ENCODE measurements around the gene ABCA13. TPM values are rescaled to one million over a fixed set of nuclear protein-coding genes. Genes with fewer than 3 reads are reported as not detected.

Gene ABCA13
- total RNA-seq, 2 donors from 2014 or later, result 1.7 to 2.5 TPM

GRCh38 chr7:48298779-48299178 lies 127.5 kb downstream of the ABCA13 start:
- TF ChIP-seq CTCF (IDR thresholded peaks at IDR 0.05), result no peak
- no peak for DNase-seq
- H3K9me3 ChIP-seq, result no peaks in the 10 kb centered on the region
- H3K4me3 ChIP-seq, result no peak overlapping the region
- intact Hi-C loops (cut with DNase I), result no loop called here
- H3K9ac ChIP-seq (ENCODE audit: low read depth in 2 of 2, low read length in 2 of 2), result no peak overlapping the region
- H3K27ac ChIP-seq, result no peak overlapping the region
- no peaks in the 10 kb centered on the region for H3K4me1 ChIP-seq
- H3K27me3 ChIP-seq, result no peaks in the 10 kb centered on the region
- no peaks in the 10 kb centered on the region for H3K36me3 ChIP-seq

DNA sequence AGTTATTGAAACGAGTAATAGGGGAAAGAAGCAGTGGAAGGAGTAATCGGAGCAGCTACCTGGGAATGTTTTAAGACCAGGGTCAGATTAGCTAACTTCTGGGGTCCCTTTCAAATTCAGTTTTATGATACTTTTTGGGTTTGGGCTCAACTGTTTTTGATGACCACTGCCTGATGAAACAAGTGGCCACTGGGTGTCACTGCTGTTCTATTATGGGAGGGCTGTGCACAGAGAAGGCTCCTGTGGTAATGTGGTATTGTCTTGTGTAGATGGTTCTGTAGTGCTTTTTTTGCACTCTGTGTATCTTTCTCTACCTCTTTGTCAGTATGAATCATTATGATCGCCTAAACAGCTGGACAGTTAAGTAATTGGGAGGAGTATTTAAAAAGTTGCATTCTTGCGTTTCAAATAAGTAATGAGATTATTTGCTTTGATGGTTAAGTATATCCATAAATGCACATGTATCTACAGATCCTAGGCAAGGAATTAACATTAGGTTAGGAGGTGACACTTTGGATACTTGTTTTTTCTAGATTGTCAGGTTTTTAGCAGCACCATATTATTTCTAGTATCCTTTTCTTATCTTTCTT lies 128.4 kb downstream of the ABCA13 start:
- Histone ChIP-seq H3K9me3 (no peaks in the 10 kb centered on the region), H3K4me3 (no peak overlapping the region), H3K9ac (ENCODE audit: low read depth in 2 of 2, low read length in 2 of 2) (no peak overlapping the region), H3K36me3 (no peaks in the 10 kb centered on the region), H3K27ac (no peak overlapping the region), H3K4me1 (no peaks in the 10 kb centered on the region), H3K27me3 (no peaks in the 10 kb centered on the region)
- intact Hi-C loops (cut with DNase I), result loop anchor here (5.0 kb wide), 1 partner anchor 1553 kb away; no protein-coding TSS in a partner anchor
- peak; percentile 41 for DNase-seq
- peak; percentile 51 for TF ChIP-seq CTCF (IDR thresholded peaks at IDR 0.05)

- no peaks in the 10 kb centered on the region for H3K4me1 ChIP-seq
- H3K9me3 ChIP-seq, result no peaks in the 10 kb centered on the region
- intact Hi-C loops (cut with DNase I), result loop anchor here (5.0 kb wide), 1 partner anchor 1552 kb away; no protein-coding TSS in a partner anchor
- H3K9ac ChIP-seq (ENCODE audit: low read depth in 2 of 2, low read length in 2 of 2), result no peak overlapping the region
- H3K27me3 ChIP-seq, result no peaks in the 10 kb centered on the region
- H3K27ac ChIP-seq, result no peak overlapping the region
- no peak for DNase-seq
- no peaks in the 10 kb centered on the region for H3K36me3 ChIP-seq
- TF ChIP-seq CTCF (IDR thresholded peaks at IDR 0.05), result no peak
- H3K4me3 ChIP-seq, result no peak overlapping the region
These were observed 129.0 kb downstream of the ABCA13 start for GRCh38 chr7:48300301-48300700.

GRCh38 chr7:48301201-48301600 lies 129.9 kb downstream of the ABCA13 start:
- no peak overlapping the region for H3K4me3 ChIP-seq
- no peaks in the 10 kb centered on the region for H3K9me3 ChIP-seq
- H3K27ac ChIP-seq, result no peak overlapping the region
- no peaks in the 10 kb centered on the region for H3K27me3 ChIP-seq
- no peaks in the 10 kb centered on the region for H3K36me3 ChIP-seq
- no peak overlapping the region for H3K9ac ChIP-seq (ENCODE audit: low read depth in 2 of 2, low read length in 2 of 2)
- TF ChIP-seq CTCF (IDR thresholded peaks at IDR 0.05), result no peak
- no peaks in the 10 kb centered on the region for H3K4me1 ChIP-seq
- DNase-seq, result no peak
- intact Hi-C loops (cut with DNase I), result loop anchor here (5.0 kb wide), 1 partner anchor 1551 kb away; no protein-coding TSS in a partner anchor

DNA sequence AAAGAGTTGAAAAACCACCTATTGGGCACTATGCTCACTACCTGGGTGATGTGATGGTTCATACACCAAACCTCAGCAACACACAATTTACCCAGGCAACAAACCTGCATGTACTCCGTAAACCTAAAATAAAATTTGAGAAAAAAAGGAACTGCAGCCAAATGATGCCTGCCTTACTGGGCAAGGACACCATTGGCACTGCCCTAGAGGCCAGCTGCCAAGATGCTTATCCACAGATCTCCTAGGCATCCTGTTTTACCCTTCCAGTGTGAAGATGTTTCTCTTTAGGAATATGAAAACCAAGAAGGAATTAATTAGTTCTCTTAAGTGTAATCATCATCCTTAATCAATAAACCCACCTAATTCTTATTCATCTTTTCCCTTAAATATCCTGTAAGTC lies 133.4 kb downstream of the ABCA13 start:
- Histone ChIP-seq H3K4me1 (no peaks in the 10 kb centered on the region), H3K4me3 (no peak overlapping the region), H3K9me3 (no peaks in the 10 kb centered on the region), H3K27me3 (no peaks in the 10 kb centered on the region), H3K36me3 (no peaks in the 10 kb centered on the region), H3K27ac (no peak overlapping the region), H3K9ac (ENCODE audit: low read depth in 2 of 2, low read length in 2 of 2) (no peak overlapping the region)
- no peak for TF ChIP-seq CTCF (IDR thresholded peaks at IDR 0.05)
- intact Hi-C loops (cut with DNase I), result loop anchor here (5.0 kb wide), 1 partner anchor 1548 kb away; no protein-coding TSS in a partner anchor
- DNase-seq, result no peak
